ENCODE data around the gene FRY.

DNA sequence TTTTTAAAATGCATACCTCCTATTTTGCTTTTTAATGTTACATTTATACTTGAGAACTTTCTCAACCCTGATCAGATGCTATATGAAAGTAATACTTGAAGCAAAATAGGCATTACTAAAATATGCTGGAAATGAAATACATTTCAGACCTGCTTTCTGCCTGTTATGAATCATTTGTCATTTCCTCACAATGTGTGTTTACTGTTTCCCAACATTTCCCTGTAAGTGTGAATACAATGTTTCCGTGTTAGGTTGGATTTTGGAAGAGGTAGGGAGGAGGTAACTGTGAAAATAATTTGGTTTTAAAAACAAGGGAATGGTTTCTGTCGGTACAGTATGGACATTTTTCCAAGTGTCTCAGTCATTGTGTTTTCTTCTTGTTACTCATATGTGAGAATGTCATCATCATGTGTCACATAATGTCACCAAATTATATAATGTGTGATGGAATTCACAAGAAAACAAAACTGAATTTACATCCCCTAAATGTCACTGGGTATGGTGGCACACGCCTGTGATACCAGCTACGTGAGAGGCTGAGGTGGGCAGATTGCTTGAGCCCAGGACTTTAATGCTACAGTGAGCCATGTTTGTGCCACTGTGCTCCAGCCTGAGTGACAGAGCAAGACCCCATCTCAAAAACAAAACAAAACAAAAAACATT lies 240.6 kb downstream of the FRY start:
- TF ChIP-seq, protein P1, sequence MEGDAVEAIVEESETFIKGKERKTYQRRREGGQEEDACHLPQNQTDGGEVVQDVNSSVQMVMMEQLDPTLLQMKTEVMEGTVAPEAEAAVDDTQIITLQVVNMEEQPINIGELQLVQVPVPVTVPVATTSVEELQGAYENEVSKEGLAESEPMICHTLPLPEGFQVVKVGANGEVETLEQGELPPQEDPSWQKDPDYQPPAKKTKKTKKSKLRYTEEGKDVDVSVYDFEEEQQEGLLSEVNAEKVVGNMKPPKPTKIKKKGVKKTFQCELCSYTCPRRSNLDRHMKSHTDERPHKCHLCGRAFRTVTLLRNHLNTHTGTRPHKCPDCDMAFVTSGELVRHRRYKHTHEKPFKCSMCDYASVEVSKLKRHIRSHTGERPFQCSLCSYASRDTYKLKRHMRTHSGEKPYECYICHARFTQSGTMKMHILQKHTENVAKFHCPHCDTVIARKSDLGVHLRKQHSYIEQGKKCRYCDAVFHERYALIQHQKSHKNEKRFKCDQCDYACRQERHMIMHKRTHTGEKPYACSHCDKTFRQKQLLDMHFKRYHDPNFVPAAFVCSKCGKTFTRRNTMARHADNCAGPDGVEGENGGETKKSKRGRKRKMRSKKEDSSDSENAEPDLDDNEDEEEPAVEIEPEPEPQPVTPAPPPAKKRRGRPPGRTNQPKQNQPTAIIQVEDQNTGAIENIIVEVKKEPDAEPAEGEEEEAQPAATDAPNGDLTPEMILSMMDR (IDR thresholded peaks at IDR 0.05): no peak
- no peak for TF ChIP-seq POLR2A (IDR thresholded peaks at IDR 0.05)
